Cardiac septum (tissue), 1 donor: Measurements from ENCODE around the gene STIM2. TPM values are rescaled to one million over a fixed set of nuclear protein-coding genes. Genes with fewer than 3 reads are reported as not detected.
"Not testable (repeated sequence)": the region's sequence is repeated elsewhere in the genome, so short reads cannot be mapped to it uniquely, and the experiment has no call there.

Source experiments
- DNase-seq: peaks from one replicate; pipeline ENCODE4 v3.0.0-alpha.2; 2020; ENCODE audit warnings: low spot score
- intact Hi-C: fragments of 100-400 bp; cut with DNase I; formaldehyde crosslinking; loops from one replicate; pipeline ENCODE4 v1.14.0; 2022
- total RNA-seq: library from RNA; stranded (reverse); fragmentation: NEBNext Ultra II Directional; extraction: Animal tissue kit (Norgen Biotek cat#: 25700); gene quantifications from one replicate; pipeline ENCODE4 v1.2.1, GENCODE V29; 2021
- donor health status: DM: no; HTN: no; CAD: no.

The STIM2 gene
- total RNA-seq, 1 donor from 2014 or later, result 10.1 TPM

GRCh38 chr4:26937567-26937966, 76.9 kb downstream of the STIM2 start:
- DNase-seq, result no peak
- intact Hi-C loops, result no loop called here

DNA sequence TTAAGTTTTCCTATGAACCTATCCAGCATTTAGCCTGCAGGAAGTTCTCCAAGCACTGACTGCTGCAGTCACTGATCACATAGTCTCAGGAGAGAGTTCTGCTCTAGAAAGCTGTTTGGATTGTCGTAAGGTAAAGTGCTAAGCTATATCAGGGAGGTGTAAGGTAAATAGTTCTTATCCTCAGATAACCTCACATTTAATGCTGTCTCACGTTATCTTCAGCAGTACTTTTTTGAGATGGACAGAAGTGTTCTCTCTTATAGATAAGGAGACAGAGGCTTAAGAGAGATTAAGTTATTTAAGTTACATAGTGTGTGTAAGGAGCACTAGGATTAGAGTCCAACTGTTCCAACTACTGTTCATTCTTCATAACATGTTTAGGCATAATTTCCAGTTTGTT, 77.9 kb downstream of the STIM2 start:
- no peak for DNase-seq
- intact Hi-C loops, result no loop called here

- DNase-seq, result no peak
- intact Hi-C loops, result no loop called here
Observed at GRCh38 chr4:26941951-26942350, 81.3 kb downstream of the STIM2 start.

DNA sequence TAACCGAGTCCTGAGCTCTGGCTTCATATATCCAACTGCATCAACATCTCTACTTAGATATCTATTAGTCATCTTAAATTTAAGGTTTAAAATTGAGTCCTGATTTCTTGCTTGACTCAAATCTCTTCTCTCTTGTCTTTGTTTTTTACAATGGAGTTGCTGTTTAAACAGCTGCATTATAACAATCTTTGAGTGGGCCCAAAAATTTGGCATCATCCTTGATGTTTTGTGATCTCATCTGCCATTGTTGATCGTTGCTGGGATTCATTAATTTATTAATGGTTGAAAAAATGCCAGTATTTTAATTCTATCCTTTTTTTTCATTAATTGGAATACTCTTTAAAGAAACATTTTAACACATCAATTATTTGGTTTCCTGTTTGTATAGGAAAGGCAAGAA, 82.2 kb downstream of the STIM2 start:
- intact Hi-C loops, result no loop called here
- no peak for DNase-seq

GRCh38 chr4:26943391-26943790, 82.8 kb downstream of the STIM2 start:
- no peak for DNase-seq
- intact Hi-C loops, result no loop called here

GRCh38 chr4:26945794-26946193, 85.2 kb downstream of the STIM2 start:
- intact Hi-C loops, result no loop called here
- no peak for DNase-seq

DNA sequence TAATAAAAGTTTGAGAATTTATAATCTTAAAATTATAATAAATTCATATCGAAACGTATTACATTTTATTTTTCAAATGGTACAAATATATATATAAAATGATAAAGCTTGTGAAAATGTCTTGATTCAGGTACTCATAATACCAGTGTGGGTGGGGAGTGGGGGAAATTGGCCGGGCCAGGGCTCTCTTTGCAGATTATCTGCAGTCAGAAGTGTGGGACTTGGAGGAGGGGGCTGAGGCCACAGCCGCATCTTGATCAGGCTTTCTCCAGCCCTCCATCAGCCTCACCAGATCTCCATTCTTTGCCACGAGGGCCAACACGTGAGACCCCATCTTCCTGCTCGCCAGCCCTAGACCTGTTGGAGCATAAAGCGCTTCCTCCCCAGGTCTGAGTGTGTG, 86.7 kb downstream of the STIM2 start:
- no peak for DNase-seq
- intact Hi-C loops, result no loop called here

- no peak for DNase-seq
- intact Hi-C loops, result no loop called here
Observed at GRCh38 chr4:26950446-26950845, 89.8 kb downstream of the STIM2 start.

DNA sequence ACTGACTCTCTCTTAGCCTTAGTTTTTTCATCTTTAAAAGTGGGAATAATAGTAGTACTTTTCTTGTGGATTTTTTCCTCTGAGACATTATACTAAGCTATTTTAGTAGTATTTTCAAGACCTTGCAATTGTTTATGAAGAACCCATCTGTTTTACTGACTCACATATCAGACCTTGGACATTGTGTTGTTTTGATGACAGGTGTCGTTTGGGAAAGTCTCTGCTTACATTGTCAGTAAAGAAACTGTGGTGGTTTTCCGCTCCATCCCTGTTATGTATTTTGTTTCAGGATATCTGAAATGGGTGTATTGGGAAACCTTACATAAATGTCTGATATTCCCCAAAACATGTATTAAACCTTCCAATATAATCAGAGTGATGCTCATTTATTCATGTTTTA, 92.2 kb downstream of the STIM2 start:
- intact Hi-C loops, result no loop called here
- DNase-seq, result no peak

DNA sequence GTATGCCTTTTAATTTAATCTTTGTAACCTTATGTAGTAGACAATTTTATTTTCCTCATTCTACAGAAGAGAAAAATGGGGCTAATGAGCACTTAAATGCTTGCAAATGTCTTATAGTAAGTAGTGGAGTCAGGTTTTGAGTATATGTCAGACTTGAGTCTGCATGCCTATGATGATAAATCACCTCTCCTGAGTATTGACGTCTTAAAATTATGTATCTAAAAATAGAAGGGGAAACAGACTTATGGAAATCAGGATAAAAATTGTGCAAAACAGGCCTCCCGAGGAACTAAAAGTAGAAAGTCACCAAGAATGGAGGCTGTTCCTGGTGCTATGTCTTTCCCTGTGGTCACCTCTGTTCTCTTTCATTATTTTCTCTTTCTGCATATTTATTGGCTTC, 92.7 kb downstream of the STIM2 start:
- intact Hi-C loops, result no loop called here
- DNase-seq, result no peak

DNA sequence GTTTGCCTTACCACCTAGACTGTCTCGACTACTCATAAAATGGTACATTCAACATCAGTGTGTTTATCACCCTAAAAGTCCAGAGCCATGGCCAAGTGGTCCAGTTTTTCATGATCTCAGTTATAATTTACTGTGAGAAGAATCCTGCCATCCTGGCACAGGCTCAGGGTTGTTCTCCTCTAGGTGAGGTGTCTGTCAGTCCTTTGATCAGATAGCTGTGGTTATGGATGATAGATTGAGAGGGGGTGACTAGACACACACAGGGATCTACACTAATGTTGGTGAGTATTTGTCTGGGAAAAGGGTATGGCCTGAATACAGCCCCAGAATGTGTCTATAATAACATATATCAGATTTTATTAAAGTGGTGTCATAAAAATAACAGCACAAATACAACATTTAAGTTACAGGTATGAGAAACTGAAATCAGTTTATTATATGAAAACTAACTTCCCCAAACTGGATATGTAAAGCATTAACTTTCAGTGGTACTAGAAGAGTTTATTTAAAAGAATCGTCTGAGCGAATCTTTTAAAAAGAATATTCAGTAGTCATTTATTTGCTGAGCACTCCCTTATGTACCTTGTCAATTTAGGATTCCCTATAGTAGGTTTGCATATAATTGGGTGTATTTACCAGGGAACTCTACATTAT, 93.3 kb downstream of the STIM2 start:
- intact Hi-C loops, result no loop called here
- no peak for DNase-seq

DNA sequence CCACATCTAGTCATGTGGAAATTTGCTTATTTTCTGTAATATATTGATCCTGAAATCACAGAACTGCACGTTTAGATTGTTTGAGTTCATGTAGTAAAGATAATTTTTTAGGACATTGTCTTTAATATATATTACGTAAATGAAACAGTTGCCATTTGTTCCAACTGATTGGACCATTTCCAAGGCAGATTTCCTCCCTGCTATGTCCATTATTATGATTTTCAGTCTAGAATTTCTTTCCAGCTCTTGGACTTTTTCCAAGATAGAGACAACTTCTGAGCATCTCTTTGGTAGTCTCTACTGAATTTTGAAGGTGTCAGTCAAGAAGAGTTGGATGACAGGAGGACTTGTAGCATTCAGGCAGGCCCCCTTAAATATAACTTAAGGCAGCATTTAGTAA, 94.6 kb downstream of the STIM2 start:
- intact Hi-C loops, result no loop called here
- no peak for DNase-seq

DNA sequence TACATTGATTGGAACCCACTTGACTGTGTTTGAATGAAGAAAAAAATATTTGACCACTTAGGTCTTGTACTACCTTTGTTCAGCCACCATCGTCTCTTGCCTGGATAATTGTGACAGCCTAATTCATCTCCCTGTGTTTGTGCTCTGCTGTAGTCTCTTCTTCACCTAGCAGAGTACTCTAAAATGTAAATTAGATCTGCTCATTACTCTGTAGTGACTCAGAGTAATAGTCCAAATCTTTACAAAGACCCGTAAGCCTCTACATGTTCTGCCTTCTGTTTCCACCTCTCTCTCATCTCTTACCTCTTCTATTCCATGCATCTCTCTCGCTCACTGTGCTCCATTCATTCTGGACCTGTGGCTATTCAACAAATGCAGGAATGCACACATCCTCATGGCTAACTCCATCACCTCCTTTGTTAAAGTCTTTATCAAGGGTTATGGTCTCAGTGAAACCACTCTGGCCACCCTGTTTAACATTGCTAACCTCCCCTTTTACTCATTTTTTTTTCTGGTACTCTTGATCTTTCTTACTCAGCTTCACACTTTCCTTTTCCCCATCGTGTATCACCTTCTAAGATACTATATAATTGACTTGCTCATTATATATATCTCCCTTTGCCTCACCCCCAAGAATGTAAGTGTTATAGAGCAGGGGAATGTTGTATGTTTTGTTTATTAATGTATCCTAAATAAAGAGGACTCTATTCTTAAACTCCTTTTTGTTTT, 98.4 kb downstream of the STIM2 start:
- DNase-seq, result no peak
- intact Hi-C loops, result no loop called here

DNA sequence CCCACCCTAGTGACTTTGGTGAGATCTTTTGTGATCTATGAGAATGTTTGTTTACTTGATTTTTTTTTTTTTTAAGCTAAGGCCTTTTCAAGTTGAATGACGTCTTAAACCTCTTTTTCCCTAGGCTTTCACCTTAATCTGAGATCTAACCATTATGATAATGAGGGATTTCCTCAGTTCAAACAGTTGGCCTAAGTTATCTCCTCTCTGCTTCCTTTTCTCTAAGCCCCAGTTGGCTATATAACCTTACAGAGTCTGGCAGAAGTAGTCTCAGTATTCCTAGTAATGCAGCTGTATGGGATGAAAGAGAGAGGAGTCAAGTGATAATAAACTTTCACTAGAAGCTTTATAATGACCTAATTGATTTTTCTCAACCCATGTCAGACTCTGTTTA, 99.0 kb downstream of the STIM2 start:
- no peak for DNase-seq
- intact Hi-C loops, result no loop called here

DNA sequence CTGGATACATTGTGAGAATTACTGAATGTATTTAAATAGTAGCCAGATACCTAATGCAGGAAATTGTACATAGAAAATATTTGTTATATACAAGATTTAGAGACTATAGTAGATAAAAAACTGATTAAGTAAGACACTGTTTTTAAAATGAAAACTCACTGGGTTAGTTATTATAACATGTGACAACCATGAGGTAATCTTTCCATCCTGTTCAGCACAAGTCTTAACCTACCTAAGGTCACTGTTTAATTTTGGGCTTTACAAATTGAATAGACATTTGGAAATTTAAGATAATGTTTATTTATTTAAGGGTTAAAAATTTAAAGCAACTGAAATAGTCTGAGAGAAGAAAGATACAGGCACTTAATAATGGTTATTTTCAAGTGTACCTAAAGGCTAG, 102.1 kb downstream of the STIM2 start:
- intact Hi-C loops, result no loop called here
- no peak for DNase-seq

GRCh38 chr4:26964512-26964911, 103.9 kb downstream of the STIM2 start:
- intact Hi-C loops, result no loop called here
- no peak for DNase-seq

DNA sequence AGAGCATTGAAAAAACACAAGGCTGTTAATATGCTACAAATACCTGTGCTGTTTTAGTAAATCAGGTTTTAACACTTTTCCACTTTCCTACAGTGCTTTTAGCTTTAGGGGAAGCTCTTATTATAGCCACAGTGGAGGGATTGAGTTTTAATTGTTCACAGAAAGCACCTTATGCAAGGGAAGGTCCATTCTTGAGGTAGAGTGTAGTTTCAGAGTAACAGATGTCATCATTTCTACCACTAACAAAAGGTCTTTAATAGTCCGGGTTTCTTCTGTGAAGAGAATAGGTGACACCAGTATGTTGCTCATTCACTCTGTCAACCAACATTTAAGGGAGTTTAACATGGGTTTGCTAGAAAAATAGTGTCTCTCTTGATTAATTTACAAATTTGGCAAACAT, 104.4 kb downstream of the STIM2 start:
- no peak for DNase-seq
- intact Hi-C loops, result no loop called here

DNA sequence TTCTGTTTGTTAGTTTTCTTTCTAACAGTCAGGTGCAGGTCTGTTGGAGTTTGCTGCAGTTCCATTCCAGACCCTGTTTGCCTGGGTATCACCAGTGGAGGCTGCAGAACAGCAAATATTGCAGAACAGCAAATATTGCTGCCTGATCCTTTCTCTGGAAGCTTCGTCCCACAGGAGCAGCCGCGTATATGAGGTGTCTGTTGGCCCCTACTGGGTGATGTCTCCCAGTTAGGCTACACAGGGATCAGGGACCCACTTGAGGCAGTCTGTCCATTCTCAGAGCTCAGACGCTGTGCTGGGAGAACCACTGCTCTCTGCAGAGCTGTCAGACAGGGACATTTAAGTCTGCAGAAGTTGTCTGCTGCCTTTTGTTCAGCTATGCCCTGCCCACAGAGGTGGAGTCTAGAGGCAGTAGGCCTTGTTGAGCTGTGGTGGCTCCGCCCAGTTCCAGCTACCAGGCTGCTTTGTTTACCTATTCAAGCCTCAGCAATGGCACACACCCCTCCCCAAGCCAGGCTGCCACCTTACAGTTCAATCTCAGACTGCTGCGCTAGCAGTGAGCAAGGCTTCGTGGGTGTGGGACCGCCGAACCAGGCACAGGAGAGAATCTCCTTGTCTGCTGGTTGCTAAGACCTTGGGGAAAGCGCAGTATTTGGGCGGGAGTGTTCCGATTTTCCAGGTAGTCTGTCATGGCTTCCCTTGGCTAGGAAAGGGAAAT, 115.0 kb downstream of the STIM2 start:
- DNase-seq, result peak; percentile 74
- intact Hi-C loops, result not testable (repeated sequence)

GRCh38 chr4:26978387-26979053, 117.9 kb downstream of the STIM2 start:
- no peak for DNase-seq

GRCh38 chr4:26984896-26985295, 124.3 kb downstream of the STIM2 start:
- intact Hi-C loops, result no loop called here
- DNase-seq, result no peak

More at GRCh38 chr4:26978387-26979053, 117.9 kb downstream of the STIM2 start:
- intact Hi-C loops, result no loop called here
